PC-9 (cell line): ENCODE results near the gene LENG1.

ENCODE experiments used
- CTCF ChIP-seq: fragments of 200-600 bp; sonication (generic); conservative IDR thresholded peaks from 2 replicates; pipeline ENCODE4 v1.6.1; 2017; ENCODE audit warnings: mixed run types, antibody characterized with exemption, mild to moderate bottlenecking, moderate library complexity
- EZH2 ChIP-seq: fragments of 200-600 bp; sonication (generic); IDR thresholded peaks from 2 replicates; pipeline ENCODE4 v1.8.0; 2017; ENCODE audit warnings: antibody characterized with exemption, low read depth

GRCh38 chr19:54201172-54201701 is 41.7 kb upstream of the LENG1 start:
- TF ChIP-seq CTCF (no peak), EZH2 (no peak)
